K562 (cell line): ENCODE data around the gene DPM2.

Experiments
- BHLHE40 ChIP-seq: IDR thresholded peaks from 2 replicates; pipeline ENCODE4 v1.6.1; 2011; ENCODE audit warnings: low read length, improper control_type of control experiment
- CHD7 ChIP-seq: fragments of 200-600 bp; sonication (generic); IDR thresholded peaks from one replicate; pipeline ENCODE4 v1.6.1; 2012; ENCODE audit warnings: mild to moderate bottlenecking, low read depth, low read length, inconsistent platforms
- DPF2 ChIP-seq: fragments of 450-650 bp; IDR thresholded peaks from 2 replicates; pipeline ENCODE4 v1.6.1; 2016
- E2F6 ChIP-seq, 2 experiments: IDR thresholded peaks; 2 replicates each; pipeline ENCODE4 v1.6.1; 2011; ENCODE audit warnings: borderline replicate concordance in 1 of 2, control low read depth in 1 of 2, low read depth in 1 of 2, low read length in 1 of 2, mild to moderate bottlenecking in 1 of 2, mixed read lengths in 1 of 2, moderate library complexity in 1 of 2; ENCODE audit not compliant: insufficient read depth in 1 of 2, insufficient read length in 1 of 2, poor library complexity in 1 of 2, severe bottlenecking in 1 of 2; ENCODE audit errors: extremely low read depth in 1 of 2
- EP300 ChIP-seq: IDR thresholded peaks from 2 replicates; pipeline ENCODE4 v1.6.1; 2012; ENCODE audit warnings: low read length, improper control_type of control experiment
- FOXJ3 ChIP-seq: sonication (generic); formaldehyde crosslinking; IDR thresholded peaks from 2 replicates; pipeline ENCODE4 v1.4.0; 2020; ENCODE audit warnings: mild to moderate bottlenecking, missing genetic modification reagents
- PHF20 ChIP-seq: fragments of 450-650 bp; IDR thresholded peaks from 2 replicates; pipeline ENCODE4 v1.6.1; 2018; ENCODE audit not compliant: partially characterized antibody
- POLR2G ChIP-seq: fragments of 200-400 bp; formaldehyde crosslinking; IDR thresholded peaks from 2 replicates; pipeline ENCODE4 v1.6.1; 2017; ENCODE audit warnings: low read depth, mild to moderate bottlenecking, antibody characterized with exemption, low read length, moderate library complexity
- RFX1 ChIP-seq: fragments of 450-650 bp; IDR thresholded peaks from 2 replicates; pipeline ENCODE4 v1.6.1; 2016; ENCODE audit warnings: mild to moderate bottlenecking, moderate library complexity
- RNF2 ChIP-seq: sonication (generic); IDR thresholded peaks from 2 replicates; pipeline ENCODE4 v1.6.1; 2016
- SPI1 ChIP-seq: IDR thresholded peaks from 2 replicates; pipeline ENCODE4 v1.6.1; 2011; ENCODE audit warnings: low read depth, low read length, control low read depth, borderline replicate concordance
- YBX1 ChIP-seq: fragments of 450-650 bp; IDR thresholded peaks from 2 replicates; pipeline ENCODE4 v1.7.1; 2016; ENCODE audit warnings: mild to moderate bottlenecking
- ZFX ChIP-seq: sonication (generic); formaldehyde crosslinking; IDR thresholded peaks from 2 replicates; pipeline ENCODE4 v1.8.0; 2022; ENCODE audit warnings: mild to moderate bottlenecking, missing genetic modification reagents, moderate library complexity

GRCh38 chr9:127905004-127905728 is 32.5 kb downstream of the DPM2 start:
- TF ChIP-seq YBX1, result no peak
- TF ChIP-seq RFX1, result no peak
- TF ChIP-seq FOXJ3, result no peak
- TF ChIP-seq BHLHE40, result no peak
- no peak for TF ChIP-seq EP300
- no peak for TF ChIP-seq SPI1
- no peak for TF ChIP-seq E2F6 (IDR thresholded peaks at IDR 0.05; ENCODE audit: borderline replicate concordance in 1 of 2, extremely low read depth in 1 of 2, insufficient read depth in 1 of 2, insufficient read length in 1 of 2, low read depth in 1 of 2, low read length in 1 of 2, poor library complexity in 1 of 2, severe bottlenecking in 1 of 2)
- TF ChIP-seq POLR2G, result no peak
- TF ChIP-seq PHF20, result no peak
- TF ChIP-seq DPF2, result no peak
- TF ChIP-seq RNF2, result no peak
- TF ChIP-seq CHD7, result no peak
- TF ChIP-seq ZFX (CRISPR knock-in tag), result no peak; the same call in 1 of the 2 replicates
